GM19455 (cell line): ENCODE data around the gene HAX1.

Source experiments
- ATAC-seq: cut with Tn5 transposase; IDR thresholded peaks from one replicate; pipeline ENCODE4 v1.9.1; 2021; ENCODE audit not compliant: unreplicated experiment

The HAX1 gene

DNA sequence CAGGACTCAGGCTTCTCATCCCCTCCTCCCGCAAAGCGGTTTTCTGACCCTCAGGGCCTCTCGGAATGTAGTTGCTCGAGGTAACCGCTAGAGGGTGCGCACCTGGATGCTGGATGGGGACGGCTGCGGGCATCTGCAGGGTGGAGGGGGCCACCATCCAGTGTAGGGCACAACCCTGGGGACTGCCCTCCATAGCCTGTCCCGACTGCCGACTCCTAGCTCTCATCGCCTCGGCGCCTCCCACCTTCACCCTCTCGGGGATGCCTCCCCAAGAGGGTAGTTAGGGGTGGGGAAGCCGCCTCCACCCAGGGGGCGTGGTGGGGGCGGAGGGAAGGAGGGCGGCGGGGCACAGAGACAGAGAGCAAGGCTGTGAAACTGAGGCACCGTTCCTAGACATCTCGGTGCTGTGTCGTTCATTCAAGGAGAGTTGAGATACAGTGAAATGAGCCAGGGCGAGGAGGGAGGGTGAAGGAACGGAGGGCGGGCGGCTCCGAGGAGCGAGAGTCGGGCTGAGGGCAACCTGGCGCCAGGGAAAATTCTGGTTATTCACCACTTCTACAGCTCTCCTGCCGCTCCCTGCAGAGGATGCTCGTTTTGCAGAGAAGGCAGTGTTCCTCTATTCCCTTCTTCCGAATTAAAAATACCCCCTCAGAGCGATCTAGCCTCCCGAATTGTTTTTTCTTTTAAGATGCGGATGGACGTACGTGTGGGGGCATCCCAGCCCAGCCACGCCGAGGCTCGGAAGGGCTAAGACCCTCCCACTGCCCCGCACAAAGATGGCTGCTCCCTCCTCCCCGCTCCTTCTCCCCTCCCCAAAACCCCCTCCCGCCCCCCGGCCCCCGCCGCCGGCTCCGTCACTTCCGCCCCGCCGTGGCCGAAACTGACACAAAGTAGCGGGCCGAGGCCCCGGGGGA, 52.5 kb downstream of the HAX1 start, which contains the start of gene ATP8B2:
Gene ATP8B2 (plus strand): TSS at position 857 of the 914 bp plus-strand sequence. CDS start 2,617 bp downstream, outside the sequence.
- ATAC-seq = no peak
